DND-41 (cell line): ENCODE data around the gene RPL26.
"Not testable (repeated sequence)": the region's sequence is repeated elsewhere in the genome, so short reads cannot be mapped to it uniquely, and the experiment has no call there.

ENCODE experiments used
- EZH2 ChIP-seq: IDR thresholded peaks from 3 replicates; pipeline ENCODE4 v1.6.1; 2012; ENCODE audit warnings: borderline replicate concordance, low read depth, mild to moderate bottlenecking, moderate library complexity, low read length, inconsistent platforms; ENCODE audit not compliant: severe bottlenecking
- TF ChIP-seq, protein P1 (sequence below): IDR thresholded peaks from 2 replicates; pipeline ENCODE4 v1.5.1; 2012; ENCODE audit warnings: borderline replicate concordance, low read length, moderate library complexity, mild to moderate bottlenecking; ENCODE audit not compliant: poor library complexity, severe bottlenecking; ENCODE audit errors: extremely low read depth

GRCh38 chr17:8373856-8374255 lies 9.1 kb downstream of the RPL26 start:
- TF ChIP-seq, protein P1, sequence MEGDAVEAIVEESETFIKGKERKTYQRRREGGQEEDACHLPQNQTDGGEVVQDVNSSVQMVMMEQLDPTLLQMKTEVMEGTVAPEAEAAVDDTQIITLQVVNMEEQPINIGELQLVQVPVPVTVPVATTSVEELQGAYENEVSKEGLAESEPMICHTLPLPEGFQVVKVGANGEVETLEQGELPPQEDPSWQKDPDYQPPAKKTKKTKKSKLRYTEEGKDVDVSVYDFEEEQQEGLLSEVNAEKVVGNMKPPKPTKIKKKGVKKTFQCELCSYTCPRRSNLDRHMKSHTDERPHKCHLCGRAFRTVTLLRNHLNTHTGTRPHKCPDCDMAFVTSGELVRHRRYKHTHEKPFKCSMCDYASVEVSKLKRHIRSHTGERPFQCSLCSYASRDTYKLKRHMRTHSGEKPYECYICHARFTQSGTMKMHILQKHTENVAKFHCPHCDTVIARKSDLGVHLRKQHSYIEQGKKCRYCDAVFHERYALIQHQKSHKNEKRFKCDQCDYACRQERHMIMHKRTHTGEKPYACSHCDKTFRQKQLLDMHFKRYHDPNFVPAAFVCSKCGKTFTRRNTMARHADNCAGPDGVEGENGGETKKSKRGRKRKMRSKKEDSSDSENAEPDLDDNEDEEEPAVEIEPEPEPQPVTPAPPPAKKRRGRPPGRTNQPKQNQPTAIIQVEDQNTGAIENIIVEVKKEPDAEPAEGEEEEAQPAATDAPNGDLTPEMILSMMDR = not testable (repeated sequence)
- TF ChIP-seq EZH2 = not testable (repeated sequence)
